Measurements from ENCODE around the gene ATP1A1. TPM values are rescaled to one million over a fixed set of nuclear protein-coding genes. Genes with fewer than 3 reads are reported as not detected.
A peak's percentile ranks its signal among the peaks of the same experiment; 100 is the strongest.

The ATP1A1 gene
- total and polyA plus RNA-seq, 9 of the 15 experiments (the other 6 are each of a cell fraction or from before 2014, with no cell fraction given) = 99.3 to 513 (median 234) TPM

DNA sequence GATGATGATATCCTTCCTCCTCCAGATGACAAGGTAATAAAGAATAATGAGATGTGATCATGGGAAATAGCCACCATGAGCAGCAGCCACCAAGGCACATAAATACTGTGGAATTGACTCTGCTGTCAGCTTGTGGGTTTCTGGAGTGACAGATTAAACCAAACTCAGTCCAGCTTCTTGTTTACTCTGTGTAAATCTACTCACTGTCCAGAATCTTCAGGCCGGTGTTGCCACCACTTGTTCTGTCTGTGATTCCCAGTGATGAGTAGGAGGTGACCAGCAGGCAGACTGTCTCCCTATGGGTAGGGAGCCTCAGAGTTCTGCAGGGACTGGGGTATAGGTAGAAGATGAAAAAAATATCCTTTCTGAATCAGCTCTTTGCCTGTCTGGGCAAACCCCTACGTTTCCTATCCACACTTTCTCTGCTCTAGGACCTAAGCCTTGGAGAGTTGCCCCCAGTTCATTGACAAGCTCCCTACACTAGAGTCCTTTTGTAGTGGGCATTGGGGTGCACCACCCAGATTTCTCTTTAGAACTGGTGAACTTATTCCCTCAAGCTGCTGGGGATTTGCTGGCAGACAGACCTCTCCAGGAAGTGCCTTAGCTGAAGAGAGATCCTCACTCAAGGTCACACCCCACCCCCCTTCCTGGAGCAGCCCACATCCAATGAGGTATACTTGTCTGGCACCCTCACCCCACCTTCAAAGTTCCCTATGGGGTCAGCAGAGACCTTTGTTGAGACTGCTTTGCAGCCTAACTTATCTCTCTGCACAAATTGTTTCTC, 47.6 kb downstream of the ATP1A1 start (continued):
- TF ChIP-seq, protein P1, sequence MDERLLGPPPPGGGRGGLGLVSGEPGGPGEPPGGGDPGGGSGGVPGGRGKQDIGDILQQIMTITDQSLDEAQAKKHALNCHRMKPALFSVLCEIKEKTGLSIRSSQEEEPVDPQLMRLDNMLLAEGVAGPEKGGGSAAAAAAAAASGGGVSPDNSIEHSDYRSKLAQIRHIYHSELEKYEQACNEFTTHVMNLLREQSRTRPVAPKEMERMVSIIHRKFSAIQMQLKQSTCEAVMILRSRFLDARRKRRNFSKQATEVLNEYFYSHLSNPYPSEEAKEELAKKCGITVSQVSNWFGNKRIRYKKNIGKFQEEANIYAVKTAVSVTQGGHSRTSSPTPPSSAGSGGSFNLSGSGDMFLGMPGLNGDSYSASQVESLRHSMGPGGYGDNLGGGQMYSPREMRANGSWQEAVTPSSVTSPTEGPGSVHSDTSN (CRISPR knock-in tag; IDR thresholded peaks at IDR 0.05; ENCODE audit: low read depth) = no peak; the same call in 1 of the 2 replicates
- TF ChIP-seq, protein P1 (tag; conservative IDR thresholded peaks at IDR 0.05; ENCODE audit: low read depth) = peak; percentile 97
- peak; percentile 59; the same call in 1 of the 2 replicates for TF ChIP-seq GATA2 (CRISPR knock-in tag; IDR thresholded peaks at IDR 0.05)
- TF ChIP-seq ZNF644 (tag; IDR thresholded peaks at IDR 0.05; ENCODE audit: low read depth) = peak; percentile 73; the same call in 1 of the 2 replicates
- TF ChIP-seq MECOM (CRISPR knock-in tag; IDR thresholded peaks at IDR 0.05) = no peak
- peak; percentile 26; the same call in 1 of the 2 replicates for TF ChIP-seq MEF2A (IDR thresholded peaks at IDR 0.05; ENCODE audit: control insufficient read depth, low read depth, low read length)
- TF ChIP-seq, protein P2, sequence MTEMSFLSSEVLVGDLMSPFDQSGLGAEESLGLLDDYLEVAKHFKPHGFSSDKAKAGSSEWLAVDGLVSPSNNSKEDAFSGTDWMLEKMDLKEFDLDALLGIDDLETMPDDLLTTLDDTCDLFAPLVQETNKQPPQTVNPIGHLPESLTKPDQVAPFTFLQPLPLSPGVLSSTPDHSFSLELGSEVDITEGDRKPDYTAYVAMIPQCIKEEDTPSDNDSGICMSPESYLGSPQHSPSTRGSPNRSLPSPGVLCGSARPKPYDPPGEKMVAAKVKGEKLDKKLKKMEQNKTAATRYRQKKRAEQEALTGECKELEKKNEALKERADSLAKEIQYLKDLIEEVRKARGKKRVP (CRISPR knock-in tag; IDR thresholded peaks at IDR 0.05) = no peak
- peak; percentile 59; the same call in 1 of the 2 replicates for TF ChIP-seq ZNF584 (CRISPR knock-in tag; IDR thresholded peaks at IDR 0.05; ENCODE audit: low read depth)
- TF ChIP-seq BRCA1 (IDR thresholded peaks at IDR 0.05) = no peak
- TF ChIP-seq BRCA1 (CRISPR knock-in tag; IDR thresholded peaks at IDR 0.05) = no peak
- peak; percentile 84 for TF ChIP-seq TAL1 (IDR thresholded peaks at IDR 0.05)
- TF ChIP-seq, protein P3, sequence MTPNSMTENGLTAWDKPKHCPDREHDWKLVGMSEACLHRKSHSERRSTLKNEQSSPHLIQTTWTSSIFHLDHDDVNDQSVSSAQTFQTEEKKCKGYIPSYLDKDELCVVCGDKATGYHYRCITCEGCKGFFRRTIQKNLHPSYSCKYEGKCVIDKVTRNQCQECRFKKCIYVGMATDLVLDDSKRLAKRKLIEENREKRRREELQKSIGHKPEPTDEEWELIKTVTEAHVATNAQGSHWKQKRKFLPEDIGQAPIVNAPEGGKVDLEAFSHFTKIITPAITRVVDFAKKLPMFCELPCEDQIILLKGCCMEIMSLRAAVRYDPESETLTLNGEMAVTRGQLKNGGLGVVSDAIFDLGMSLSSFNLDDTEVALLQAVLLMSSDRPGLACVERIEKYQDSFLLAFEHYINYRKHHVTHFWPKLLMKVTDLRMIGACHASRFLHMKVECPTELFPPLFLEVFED (CRISPR knock-in tag; conservative IDR thresholded peaks at IDR 0.05) = no peak
- TF ChIP-seq, protein P4, sequence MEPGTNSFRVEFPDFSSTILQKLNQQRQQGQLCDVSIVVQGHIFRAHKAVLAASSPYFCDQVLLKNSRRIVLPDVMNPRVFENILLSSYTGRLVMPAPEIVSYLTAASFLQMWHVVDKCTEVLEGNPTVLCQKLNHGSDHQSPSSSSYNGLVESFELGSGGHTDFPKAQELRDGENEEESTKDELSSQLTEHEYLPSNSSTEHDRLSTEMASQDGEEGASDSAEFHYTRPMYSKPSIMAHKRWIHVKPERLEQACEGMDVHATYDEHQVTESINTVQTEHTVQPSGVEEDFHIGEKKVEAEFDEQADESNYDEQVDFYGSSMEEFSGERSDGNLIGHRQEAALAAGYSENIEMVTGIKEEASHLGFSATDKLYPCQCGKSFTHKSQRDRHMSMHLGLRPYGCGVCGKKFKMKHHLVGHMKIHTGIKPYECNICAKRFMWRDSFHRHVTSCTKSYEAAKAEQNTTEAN (CRISPR knock-in tag; IDR thresholded peaks at IDR 0.05) = no peak
- TF ChIP-seq ETV5 (CRISPR knock-in tag; IDR thresholded peaks at IDR 0.05; ENCODE audit: low read depth) = peak; percentile 74; the same call in 1 of the 2 replicates
- TF ChIP-seq ZNF408 (CRISPR knock-in tag; IDR thresholded peaks at IDR 0.05; ENCODE audit: low read depth) = no peak
- TF ChIP-seq FIP1L1 (IDR thresholded peaks at IDR 0.05; ENCODE audit: low read depth, low read length, poor library complexity, severe bottlenecking) = no peak
